Activated T-cell treated with anti-CD3 and anti-CD28 coated beads for 4 hours (primary cell): ENCODE data around the gene KLHL30.

Experiments
- DNase-seq: peaks from one replicate; pipeline ENCODE4 v3.0.0-alpha.2; 2020

KLHL30 gene

DNA sequence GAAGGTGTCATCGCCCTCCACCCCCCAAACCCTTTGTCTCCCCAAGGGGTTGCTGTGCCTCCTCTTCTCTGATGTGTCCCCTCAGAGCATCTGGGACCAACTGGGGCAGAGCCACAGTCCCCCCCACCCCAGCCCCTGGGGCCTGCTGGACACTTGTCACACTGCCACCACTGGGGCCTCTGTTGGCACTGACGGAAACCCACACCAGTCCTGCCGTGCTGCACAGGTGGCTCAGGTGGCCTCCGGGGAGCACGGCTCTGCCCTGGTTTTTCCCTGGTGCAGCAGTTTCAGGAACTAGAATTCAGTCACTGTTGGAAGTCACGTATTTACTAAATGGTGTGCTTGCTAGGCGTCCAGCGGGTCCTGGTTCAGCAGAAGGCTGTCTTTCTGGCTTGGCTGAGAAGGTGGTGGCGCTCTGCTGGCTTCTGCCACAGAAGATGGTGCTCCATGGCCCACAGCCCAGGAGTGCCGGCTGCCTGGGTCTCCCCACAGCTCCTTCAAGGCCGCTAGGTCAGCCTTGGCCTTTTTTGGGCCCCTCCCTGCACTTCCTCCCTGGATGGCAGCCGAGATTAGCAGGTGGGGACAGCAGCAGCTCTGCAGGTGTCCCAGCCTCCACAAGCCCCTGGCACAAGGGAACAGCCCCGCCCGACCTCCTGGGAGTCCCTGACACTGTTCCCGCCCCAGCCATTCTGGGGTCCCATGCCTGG is 18.6 kb upstream of the KLHL30 start:
- no peak for DNase-seq

DNA sequence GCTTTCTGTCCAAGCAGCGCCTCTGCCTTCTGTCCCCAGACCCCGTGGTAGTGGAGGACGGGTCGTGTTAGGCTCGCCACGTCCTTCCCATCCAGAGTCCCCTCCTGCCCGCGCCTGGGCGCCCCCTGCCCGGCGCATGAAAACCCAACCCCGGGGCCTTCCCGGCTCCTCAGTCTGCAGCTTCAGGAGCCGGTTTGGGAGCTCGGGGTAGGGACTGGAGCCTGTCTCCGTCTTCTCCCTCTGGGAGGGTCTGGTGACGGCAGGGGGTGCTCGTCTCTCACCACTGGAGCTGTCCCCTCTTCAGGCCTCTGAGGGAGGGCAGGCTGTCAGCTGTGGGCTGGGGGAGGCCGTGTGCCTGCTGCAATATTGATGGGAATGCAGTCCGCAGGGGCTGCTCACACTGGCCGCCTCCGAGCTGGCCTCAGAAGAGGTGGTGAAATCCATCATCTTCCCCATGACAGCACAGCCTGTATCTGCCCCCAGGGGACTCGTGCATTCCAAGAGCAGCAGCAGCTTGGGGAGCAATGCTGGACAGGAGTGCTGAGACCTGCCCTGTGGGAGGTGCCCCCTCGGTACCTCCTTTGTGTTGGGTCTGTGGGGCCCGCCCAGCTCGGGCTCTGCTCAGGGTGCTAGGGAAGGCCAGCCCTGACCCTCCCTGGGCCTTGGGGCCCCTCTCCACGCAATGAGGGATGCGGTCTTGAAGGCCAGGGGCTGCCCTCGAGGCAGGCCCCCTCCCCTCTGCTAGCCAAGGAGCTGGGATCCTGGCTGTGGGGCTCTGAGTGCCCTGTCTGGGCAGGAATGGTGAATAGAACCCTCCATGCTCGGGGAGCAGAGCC is 17.8 kb upstream of the KLHL30 start:
- no peak for DNase-seq

- no peak for DNase-seq
Measured at GRCh38 chr2:238121511-238122286, 16.8 kb upstream of the KLHL30 start.

GRCh38 chr2:238122287-238123217 is 15.9 kb upstream of the KLHL30 start:
- no peak for DNase-seq

GRCh38 chr2:238123218-238123971 is 15.1 kb upstream of the KLHL30 start:
- no peak for DNase-seq

- DNase-seq, result no peak
Measured at GRCh38 chr2:238123991-238124470, 14.4 kb upstream of the KLHL30 start.

DNA sequence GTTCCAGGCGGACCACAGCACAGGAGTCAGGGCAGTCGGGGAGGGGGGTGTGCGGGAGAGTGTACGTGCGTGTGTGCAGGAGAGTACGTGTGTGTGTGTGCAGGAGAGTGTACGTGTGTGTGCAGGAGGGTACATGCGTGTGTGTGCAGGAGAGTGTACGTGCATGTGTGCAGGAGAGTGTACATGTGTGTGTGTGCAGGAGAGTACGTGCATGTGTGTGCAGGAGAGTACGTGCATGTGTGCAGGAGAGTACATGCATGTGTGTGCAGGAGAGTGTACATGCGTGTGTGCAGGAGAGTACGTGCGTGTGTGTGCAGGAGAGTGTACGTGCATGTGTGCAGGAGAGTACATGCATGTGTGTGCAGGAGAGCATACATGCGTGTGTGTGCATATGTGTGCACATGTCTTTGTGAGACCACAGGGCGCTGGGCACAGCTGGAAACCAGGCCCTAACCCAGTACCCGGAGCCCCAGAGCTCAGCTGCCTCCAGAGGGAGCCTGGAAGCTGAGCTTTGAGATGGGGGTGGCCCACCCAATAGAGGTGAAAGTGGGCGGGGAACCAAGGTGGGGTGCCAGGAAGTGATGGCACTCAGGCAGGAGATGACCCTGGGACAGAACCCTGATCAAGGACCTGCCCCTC is 13.9 kb upstream of the KLHL30 start:
- no peak for DNase-seq

DNA sequence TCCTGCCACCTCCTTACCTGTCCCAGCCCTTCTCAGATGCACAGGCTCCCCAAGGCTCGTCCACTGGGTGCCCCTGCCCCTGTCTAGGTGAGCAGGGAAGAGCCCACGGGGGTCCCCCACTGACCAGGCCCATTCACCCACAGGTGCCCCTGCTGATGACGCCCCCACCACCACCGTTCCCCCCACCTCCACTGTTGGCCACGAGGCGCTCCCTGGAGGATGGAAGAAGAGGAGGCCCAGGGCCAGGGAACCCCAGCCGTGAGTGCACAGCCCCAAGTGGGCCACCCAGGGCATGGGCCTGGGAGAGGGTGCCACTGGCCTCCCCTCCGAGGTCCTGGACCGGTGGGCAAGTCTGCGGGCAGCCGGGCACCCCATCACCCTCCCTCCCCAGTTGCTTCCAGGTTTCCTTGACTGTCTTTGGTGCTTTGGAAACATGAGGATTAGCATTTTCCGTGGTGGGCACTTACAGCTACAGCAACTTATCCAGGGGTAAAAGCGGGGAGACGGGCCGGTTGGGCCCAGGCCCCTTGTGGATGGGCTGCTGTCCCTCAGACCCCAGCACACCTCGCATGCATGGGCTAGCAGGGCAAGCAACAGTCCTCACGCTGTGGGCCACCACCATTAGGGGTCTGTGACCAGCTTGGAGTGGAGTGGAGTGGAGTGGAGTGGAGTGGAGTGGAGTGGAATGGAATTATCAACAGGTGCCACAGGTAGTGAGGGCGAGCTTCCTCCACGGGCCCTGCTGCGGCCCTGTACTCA is 13.2 kb upstream of the KLHL30 start:
- no peak for DNase-seq

DNA sequence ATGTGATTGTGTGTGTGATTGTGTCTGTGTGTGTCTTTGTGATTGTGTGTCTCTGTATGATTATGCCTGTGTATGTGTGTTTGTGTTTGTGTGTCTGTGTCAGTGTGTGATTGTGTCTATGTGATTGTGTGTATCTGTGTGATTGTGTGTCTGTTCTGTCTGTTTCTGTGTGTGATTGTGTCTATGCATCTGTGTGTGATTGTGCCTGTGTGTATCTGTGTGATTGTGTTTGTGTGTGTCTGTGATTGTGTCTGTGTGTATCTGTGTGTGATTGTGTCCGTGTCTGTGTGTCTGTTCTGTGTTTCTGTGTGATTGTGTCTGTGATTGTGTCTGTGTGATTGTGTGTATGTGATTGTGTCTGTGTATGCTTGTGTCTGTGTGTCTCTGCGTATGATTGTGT is 12.1 kb upstream of the KLHL30 start:
- DNase-seq, result no peak

DNA sequence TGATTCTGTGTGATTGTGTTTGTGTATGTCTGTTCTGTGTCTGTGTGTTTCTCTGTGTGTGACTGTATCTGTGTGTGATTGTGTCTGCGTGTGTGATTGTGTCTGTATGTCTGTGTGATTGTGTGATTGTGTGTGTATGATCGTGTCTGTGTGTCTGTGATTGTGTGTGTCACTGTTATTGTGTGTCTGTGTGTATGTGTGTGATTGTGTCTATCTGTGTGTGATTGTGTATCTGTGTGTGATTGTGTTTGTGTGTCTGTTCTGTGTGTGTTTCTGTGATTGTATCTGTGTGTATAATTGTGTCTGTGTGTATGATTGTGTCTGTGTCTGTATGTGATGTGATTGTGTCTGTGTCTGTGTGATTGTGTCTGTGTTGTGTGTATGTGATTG is 11.7 kb upstream of the KLHL30 start:
- no peak for DNase-seq

DNA sequence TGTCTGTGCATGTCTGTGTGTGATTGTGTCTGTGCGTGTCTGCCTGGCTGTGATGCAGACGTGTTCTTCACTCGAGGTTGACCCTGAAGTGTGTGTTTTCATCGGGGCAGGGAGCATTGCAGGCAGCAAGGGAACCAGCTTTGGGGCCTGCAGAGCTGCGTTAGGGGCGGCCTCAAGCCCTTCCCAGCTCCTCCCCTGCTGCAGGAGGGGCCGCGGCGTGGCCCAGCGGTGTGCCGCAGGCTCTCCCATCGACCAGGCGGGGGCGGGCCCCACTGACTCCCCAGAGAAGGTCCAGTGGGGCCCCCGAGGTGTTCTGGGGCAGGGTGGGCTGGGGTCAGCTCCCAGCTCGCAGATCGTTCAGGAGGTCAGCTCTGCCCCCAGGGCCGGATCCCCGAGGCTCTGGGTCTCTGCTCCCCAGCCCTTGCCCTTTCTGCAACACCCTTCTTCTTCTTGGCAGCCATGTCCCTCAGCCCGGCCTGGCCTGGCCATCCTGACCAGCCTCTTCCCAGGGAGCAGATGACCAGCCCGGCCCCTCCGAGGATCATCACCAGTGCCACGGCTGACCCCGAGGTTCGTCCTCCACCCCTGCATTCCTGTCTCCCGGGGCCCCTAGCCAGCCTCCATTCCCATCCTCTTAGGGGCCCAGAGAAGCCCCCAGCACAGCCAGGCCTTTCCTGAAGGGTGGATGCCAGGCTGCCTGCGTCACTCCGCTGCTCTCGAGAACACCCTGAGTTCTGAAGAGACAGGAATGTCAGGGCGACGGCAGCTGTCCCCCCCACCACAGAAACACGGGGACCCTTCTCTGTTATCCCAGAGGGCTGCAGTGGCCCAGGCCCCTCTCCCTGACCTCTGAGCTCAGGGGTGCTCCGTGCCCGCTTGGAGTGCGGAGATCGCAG is 11.1 kb upstream of the KLHL30 start:
- no peak for DNase-seq

DNA sequence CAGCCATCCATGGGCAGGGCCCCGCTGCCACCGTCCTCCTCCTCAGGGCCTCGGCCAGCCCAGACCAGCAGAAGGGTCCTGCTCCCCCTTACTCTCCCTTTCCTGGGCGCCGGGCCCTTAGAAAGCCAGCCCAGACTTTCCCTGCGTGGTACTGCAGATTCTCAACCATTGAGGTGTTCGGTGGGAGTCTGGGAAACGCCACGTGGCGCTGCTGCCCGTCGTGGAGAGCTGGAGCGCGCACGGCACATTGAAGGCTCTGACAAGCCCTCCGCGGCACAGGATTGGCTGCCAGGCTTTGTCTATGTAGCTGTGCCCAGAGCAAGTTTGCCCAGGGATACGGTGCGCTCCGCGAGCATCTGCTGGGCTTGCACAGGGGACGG is 10.4 kb upstream of the KLHL30 start:
- DNase-seq, result no peak

GRCh38 chr2:238128534-238129001 is 9.9 kb upstream of the KLHL30 start:
- no peak for DNase-seq

GRCh38 chr2:238129166-238130010 is 9.1 kb upstream of the KLHL30 start:
- DNase-seq, result no peak

- DNase-seq, result no peak
Measured at GRCh38 chr2:238130111-238130695, 8.3 kb upstream of the KLHL30 start.

DNA sequence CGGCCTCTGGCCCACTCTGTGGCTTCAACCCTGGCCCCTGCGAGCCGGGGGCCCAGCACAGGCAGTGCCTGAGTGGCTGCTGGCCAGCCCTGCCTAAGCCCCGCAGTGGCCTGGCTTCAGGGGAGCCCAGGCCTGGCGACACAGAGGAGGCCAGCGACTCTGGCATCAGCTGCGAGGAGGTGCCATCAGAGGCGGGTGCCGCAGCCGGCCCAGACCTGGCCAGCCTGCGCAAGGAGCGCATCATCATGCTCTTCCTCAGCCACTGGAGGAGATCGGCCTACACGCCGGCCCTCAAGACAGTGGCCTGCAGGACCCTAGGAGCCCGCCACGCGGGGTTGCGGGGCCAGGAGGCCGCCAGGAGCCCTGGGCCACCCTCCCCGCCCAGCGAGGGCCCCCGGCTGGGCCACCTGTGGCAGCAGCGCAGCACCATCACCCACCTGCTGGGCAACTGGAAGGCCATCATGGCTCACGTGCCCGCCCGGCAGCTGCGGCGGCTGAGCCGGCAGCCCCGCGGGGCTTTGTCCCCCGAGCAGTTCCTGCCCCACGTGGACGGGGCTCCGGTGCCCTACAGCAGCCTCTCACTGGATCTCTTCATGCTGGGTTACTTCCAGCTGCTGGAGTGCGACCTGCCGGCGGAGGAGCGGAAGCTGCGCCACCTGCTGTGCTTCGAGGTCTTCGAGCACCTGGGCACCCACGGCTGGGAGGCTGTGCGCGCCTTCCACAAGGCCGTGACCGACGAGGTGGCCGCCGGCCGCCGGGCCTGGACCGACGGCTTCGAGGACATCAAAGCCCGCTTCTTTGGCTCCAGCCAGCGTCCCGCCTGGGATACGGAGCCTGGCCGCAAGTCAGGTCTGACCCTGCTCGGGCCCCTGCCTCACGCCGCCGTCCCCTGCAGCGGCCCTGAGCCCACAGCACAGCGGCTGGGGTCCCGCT is 7.5 kb upstream of the KLHL30 start:
- no peak for DNase-seq
